Smooth muscle cell of the brain vasculature (primary cell): ENCODE measurements around the gene KCNA1.
"Not testable (repeated sequence)": the region's sequence is repeated elsewhere in the genome, so short reads cannot be mapped to it uniquely, and the experiment has no call there.

ENCODE experiments used
- DNase-seq: peaks from one replicate; pipeline ENCODE4 v3.0.0-alpha.2; 2012; ENCODE audit warnings: low read depth, low spot score

Gene KCNA1

DNA sequence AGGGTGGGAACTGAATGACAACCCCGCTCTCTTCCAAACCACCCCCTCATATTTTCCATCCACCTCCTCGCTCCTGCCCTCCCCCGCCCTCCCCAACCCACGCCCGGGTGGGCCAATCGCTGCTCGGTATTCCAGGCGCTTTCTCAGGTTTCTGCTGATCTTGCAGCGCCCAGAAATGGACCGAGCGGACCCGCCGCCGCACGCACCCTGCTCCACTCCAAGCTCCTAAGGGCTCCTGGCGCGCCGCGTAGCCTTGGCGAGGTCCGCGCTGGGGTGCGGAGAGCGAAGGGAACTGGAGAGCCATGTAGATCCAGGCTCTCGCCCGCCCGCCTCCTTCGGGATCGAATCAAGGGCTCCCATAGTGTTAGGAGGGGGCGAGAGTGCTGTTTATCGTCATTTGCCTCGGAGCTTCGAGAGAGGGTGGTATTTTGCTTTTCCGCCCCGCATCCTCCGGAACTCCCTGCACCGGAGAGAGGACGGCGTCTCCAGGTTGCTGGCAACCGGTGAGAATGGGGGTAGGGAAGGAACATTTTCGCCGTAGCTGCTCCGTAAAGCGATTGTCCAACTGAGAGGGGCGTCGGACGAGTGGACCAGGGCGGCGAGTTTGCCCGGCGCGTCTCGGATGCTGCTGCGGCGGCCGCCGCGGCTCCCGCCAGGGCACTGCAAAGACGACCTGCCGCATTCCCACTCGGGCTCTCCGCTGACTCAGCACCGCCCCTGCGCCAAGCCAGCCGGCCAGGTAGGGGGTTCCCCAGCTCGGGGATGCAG is at the start of gene KCNA1:
Gene KCNA1 (plus strand): TSS at position 172 of the 768 bp plus-strand sequence. CDS start 1,474 bp downstream, outside the sequence.
- no peak for DNase-seq

DNA sequence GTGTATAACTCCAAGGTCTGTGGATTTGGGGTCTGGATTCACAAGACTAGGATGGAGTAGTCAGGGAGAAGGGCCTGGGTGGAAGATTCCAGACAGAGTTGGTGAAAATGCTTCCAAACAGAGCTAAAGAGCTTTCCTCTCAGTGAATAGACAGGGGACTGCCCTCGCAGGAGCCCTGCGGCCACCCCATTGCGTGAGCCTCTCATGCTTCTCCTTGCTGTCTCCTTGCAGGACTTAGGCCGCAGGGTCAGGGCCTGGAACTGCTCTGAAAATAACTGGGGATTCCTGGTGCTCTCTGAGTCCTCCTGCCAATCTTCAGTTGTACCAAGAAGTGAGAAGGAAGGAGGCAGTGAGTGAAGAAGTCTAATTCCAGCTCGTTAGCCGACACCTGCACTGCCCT is 49.0 kb upstream of the KCNA1 start:
- no peak for DNase-seq

DNA sequence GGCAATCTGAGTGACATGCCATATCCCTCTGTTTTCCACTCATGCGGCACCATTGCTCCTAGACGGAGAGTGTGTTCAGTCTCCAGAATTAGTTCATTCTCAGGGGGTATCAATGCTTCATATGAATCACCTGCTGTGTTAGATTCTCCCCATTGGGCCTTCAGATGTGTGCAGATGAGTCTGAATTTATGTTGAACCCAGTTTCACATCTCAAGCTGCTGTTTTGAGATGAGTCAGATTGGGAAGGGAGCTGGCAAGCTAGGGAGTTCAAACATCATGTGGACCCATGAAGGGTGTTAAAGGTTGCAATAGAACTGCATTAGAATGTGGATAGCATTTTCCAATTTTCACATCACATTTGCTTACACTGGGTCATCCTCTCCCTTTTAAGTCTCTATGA is 46.9 kb upstream of the KCNA1 start:
- no peak for DNase-seq

DNA sequence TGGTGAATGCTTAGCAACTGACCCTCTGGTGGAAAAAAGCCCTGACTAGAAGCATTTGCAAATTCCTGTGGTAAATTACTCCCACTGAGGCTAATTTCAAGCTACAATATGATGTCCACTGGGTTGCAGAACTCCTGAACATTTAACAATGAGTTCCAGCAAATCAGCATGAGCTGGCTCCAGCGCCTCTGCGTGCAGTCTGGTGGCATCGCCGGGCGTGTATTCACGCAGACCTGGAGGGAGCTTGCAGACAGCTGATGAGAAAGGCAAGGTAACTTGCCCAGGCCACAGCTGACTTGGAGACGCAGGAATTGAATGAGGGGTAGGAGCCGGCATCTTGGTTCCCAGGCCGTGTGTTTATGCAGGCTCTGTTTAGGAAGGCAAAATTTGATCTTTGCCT is 45.1 kb upstream of the KCNA1 start:
- no peak for DNase-seq

DNA sequence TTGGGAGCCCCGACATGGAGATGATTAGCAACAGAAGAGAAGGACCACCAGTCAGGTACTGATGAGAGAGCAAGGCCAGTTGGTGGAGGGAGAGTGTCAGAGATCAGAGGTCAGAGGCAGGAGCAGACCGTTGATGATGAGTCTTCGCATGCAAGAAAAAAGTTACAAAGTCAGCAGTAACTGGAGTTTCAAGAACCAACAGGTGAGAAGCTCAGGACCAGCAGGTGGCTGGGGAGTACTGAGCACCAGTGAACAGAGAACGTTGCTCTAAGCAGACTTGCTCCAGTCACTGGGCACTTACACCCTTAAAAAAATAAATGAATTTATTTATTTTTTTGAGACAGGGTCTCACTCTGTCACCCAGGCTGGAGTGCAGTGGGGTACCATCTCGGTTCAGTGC is 44.5 kb upstream of the KCNA1 start:
- no peak for DNase-seq

DNA sequence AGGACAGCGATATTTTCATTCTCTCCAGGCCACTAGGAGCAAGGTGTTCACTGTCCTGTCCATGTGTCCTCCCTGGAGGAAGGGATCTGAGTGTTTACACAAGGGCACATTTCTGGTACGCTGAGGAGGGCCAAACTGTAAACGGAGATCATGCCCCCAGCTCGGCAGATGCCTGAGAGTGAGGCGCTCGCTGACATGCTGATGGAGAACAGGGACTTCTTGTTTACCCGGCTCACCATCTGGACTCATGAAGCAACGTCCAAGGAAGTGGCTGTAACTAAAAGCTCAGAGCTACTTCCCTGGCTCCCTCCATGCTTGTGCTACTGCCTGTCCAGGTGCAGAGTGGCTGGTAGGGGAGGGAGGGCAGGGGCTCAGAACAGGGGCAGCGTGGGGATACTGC is 43.4 kb upstream of the KCNA1 start:
- DNase-seq: no peak

DNA sequence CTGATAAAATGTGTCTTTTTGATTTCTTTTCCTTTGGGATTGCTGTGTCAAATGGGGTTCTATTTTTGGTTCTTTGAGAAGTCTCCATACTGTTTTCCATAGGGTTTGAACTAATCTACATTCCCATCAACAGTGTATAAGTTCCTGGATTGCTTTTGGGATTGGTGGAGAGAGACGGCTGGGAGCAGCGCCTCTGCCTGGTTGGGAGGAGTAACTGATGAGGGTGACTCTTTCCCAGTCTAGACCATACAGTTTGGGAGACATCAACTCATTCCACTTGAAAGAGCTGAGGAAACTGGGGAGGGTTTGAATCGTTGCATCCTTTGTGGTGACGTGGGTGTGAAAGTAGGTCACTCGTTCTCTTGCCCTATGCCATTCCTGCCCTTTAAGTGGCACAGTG is 42.3 kb upstream of the KCNA1 start:
- DNase-seq: no peak

DNA sequence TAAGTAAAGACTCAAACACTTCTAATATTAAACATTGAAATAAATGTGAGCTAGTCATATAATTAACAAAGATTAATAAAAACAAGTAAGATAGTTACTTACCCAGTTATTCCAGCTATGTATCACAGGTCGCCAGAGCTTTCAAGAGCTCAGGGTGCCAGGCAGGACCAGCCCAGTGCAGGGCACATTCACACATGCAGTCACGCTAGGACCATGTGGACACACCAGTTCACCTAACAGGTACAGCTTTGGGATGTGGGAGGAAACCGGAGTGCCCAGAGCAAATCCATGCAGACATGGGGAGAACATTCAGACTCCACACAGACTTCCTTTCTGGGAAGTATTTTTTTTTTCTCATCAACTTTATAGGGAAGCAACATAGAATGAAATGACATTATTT is 39.3 kb upstream of the KCNA1 start:
- no peak for DNase-seq

DNA sequence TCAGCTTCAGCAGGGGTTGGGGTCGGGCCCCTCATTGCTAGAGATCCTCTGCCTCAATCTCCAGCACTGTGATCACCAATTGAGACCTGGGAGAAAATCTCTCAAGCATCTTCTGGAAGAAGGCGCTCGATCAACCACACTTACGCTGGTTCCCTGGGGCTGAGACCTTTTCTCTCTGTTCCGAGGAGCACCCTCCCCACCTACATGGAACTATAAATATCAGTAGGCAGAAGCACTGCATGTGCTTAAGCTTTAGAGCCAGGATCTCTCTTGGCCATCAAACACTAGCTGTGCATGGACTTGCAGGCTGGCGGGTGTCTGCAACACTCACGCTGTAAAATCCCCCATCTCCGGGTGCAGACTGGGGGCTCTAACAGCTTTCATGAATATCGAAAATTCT is 38.2 kb upstream of the KCNA1 start:
- DNase-seq: no peak

DNA sequence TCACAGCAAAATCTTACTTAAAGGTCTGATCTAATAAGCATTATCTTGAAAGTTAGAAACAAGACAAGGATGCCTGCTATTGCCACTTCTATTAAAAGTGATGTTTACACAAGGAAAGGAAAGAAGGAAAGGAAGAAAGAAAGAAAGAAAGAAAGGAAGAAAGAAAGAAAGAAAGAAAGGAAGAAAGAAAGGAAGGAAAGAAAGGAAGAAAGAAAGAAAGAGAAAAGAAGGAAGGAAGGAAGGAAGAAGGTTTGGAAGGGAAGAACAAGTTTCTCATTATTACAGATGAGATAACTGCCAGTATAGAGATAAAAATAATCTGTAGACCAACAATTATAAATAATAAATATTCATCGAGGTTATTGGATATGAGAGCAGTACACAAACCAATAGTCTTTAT is 35.8 kb upstream of the KCNA1 start:
- no peak for DNase-seq

DNA sequence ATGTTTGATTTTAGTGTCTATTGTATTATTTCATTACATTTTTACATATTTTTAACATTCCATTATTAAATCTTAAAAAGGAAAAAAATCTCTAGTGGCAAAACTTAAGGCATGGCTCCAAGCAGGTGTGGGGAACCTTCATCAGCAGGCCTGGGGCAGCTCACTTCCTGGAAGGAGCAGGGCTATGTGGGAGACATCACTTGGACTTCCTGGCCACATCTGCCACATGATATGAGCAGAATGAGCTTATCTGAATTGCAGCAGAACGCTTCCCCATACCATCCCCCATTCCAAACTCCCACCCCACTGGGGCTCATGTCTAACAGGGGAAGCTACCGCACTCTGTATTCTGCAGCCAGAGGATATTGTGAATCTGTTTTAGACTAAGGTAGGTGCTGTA is 35.0 kb upstream of the KCNA1 start:
- DNase-seq: no peak

DNA sequence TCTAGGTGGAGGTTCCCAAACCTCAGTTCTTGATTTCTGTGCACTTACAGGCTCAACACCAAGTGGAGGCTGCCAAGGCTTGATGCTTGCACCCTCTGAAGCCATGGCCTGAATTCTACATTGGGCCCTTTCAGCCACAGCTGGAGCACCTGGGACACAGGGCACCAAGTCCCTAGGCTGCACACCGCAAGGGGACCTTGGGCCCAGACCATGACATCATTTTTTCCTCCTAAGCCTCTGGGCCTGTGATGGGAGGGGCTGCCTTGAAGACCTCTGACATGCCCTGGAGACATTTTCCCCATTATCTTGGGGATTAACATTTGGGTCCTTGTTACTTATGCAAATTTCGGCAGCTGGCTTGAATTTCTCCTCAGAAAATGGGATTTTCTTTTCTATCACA is 30.2 kb upstream of the KCNA1 start:
- DNase-seq: not testable (repeated sequence)

DNA sequence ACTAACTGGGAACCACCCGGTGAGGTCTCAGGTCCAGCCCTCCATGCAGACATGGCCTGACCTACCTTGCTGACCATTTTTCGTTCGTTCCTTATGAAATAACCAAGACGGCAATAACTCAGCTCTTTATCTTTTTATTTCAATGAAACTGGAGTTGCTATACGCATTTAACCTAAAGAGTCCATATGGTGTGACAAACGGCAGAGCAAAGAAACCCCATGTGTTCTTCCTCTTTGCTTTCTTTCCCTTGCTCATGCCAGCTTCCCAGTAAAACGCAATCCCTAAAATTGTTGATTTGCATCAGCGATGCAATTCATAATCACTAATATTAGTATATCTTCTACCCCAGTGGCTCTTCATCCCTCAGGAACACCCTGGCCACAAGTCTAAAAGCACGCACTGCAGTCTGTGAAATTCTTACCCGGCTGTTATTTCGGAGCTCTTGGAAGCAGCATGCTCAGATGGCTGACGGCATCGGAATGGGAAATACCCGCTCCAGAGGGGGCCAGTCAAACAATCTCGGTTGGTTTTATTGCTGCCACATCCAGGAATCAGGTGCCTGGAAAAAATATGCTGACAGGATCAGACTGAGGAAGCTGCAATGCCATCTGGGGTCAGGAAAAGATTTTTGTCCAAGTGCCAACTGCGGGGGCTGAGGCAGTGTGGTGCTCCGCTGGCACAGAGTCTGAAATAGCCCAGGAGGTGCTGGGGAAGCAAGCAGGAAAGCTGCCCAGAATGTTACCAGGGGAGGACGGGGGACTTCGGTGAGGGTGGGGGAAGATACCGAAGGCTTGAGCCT is 28.2 kb upstream of the KCNA1 start:
- no peak for DNase-seq

DNA sequence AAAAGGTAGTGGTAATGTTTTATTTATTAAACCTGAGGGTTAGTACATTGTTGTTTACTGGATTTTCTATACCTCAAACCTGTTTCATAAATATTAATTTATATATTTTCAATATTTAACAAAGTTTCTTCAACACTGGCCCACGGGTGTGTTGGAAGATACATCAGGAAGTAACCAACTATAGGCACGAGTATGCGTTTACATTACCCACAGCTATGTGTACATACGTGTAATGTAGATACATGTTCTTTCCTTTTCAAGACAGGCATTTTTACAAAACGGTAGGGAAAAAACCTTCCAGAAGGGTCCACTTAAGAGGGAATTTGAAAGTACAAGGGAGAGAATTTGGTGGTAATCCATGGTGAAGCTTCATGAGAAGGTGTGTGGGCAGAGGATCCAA is 17.8 kb upstream of the KCNA1 start:
- DNase-seq: no peak

DNA sequence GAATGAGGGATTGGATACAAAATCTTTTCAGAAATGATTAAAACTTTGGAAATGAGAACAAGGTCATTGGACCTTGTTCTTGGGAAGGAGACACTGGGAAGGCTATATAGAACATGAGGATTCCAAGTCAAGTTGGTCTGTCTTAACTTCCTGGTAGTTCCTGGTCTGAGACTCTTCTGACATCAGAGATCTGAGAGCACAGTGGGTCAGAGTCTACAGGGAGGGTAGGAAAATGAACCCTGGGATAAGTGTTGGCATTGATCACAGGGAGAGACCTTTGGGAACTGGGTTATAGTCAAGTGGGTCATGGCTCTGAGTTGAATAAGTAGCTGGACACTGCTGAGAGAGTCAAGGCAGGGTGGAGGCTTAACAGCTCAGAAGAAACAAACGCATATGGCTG is 17.3 kb upstream of the KCNA1 start:
- no peak for DNase-seq

DNA sequence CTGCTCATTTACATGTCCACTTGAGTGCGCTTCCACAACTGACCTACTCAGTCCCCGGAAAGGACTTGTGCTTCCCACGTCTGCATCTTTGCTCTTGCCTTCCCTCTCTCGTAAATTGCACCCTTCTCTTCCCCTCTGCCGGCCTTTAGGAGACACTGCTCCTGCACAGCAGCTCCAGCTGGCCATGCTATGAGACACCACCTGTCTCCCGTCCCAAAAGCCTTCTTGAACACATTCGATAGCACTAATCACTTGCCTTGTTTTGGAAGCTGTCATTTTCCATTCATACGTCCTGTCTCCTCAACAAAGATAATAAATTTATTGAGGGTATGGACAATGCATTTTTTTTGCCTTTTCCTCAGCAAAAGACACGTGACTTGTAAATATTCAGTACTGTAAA is 15.7 kb upstream of the KCNA1 start:
- no peak for DNase-seq

DNA sequence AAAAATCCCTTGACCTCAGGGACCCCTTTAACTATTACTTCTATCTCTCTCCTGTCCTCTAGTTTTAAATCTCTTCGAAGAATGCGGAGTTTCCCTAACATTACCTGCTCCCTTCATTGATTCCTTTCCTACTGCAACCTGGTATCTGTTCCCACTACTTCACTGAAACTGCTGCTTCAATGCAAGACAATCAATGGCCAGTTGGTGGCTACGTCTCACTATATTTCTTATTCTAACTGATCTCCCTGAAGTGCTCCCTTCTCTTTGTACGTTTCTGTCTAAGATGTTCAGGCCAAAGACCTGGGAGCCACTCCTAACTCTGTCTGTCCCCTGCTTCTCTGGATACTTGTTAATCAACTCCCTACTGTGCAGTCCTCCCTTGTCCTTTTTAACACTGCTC is 10.3 kb upstream of the KCNA1 start:
- DNase-seq: no peak

DNA sequence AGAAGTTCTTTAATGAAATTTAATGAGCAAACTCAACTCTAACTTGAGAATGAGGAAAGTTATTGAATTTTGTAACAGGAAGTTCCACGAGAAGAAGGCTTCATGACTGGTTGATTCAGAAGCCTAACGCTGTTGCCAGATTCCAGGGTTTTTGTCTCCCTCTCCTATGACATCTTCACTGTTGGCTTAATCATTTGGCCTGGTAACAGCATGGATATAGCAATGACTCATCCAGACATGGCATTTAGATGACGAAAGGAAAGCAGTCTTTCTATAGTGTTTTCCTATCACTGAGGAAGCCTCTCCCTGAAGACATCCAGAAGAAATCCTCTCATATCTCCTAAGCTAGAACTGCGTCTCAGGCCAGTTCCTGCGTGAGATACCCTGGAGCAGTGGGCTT is 9.4 kb upstream of the KCNA1 start:
- peak; percentile 13 for DNase-seq

DNA sequence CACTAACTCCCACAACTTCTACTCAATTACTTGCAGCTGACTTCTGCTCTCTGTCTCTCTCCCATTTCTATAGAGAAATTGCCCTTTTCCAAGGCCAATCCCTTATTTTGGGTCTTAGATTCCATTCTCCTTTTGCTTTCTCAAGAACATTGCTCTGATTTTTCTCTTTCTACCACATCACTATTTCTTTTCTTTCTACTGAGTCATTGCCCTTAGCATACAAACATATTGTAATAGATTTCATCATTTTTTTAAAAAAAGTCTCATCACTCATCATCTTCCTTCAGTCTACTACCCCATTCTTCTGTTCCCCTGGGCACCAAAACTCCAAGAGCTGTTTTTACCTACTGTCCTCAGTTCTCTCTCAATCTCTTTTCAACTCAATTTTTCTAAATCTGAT is 4.4 kb upstream of the KCNA1 start:
- no peak for DNase-seq

DNA sequence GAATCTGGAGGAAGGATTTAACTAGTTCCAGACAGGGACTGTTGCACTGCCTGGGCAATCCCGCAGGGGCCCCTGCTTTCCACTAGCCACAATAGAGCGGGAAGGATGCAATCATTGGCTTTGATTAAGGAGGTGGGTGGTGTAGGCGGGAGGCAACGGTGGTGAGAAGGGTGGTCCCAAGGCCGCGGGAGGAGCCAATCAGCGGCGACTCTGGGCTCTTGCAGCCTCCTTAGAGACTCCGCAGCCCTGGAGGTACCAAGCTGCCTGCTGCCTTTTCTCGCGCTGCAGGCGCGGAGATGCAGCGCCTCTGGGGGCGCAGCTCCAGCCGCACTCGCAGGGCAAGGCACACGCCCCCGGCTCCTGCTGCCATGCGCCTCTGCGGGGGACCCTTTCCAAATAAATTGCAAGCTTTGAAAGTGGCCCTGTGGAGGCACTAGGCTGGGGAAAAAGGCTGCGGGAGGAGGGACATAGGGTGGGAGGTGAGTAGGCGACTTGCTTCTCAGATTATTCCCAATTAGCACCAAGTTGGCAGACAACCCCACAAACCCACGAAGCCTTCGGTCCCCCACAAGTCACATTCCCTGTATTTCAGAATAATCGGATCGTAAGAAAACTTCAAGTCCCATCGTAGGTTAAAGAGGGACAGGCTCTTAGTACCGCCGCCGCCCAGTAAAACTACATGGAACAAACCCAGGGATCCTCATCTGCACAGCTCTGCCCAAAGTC is 858 bp upstream of the KCNA1 start:
- DNase-seq: peak; percentile 12

DNA sequence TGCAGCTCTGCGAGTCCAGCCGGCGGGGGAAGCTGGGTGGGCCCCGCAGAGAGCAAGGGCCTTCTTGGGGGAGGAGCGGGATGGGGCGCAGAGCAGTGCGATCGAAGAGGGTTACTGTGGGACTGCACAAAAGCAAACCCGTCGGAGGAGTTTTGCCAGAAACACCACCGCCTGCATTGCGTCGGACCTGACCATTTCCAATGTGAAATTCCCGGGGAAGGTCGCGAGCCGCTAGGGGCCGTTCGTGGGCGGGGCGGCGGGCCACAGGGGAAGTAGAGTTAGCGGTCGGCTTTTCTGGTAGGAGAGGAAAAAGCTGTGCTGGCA is 333 bp upstream of the KCNA1 start:
- no peak for DNase-seq

DNA sequence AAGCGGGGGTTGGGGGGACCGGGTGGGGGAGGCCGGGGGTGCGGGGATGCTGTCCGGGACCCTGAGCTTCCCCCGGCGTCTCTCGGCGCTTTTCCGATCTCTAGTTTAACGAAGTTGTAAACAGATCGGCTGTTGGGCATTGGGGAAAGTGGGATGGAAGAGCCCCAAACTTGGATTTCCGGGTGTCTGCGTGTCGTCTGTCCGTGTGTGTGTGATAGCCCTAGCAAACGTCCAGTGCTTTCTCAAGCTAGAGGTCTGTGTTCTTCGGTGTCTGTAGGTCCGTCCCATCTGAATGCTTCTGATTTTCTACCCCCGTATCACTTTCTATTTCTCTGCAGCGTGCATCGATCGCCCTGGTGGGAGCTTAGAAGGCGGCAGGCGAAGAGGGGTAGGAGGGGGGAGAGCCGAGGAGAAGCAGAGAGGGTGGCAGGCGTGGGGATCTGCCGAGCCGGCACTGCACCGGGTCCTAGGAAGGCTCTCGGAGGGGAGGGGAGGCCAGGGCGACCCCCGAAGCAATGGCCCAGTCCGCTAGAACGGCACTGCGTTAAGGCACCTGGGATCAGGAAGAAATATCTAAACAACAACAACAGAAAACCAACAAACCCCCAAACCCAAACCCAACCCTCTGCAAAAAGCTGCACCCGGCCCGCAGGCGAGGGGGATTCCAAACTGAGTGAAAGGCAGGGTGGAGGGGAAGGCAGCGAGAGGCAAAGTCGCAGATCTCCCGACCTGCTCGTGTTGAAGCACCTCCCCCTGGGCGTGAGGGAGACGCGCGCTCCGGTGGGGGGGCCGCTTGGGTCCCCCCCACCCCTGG is 1.0 kb downstream of the KCNA1 start:
- DNase-seq: no peak
